Jurkat, Clone E6-1 (cell line): ENCODE results near the gene SLC66A1.
A peak's percentile ranks its signal among the peaks of the same experiment; 100 is the strongest.

Experiments
- DNase-seq: peaks from one replicate; pipeline ENCODE4 v3.0.0-alpha.2; 2011; ENCODE audit warnings: low read depth, low spot score
- H3K4me3 ChIP-seq: 2 replicates; pipeline ENCODE4 v1.5.1; 2011; ENCODE audit warnings: mild to moderate bottlenecking, low read length, control low read depth, moderate library complexity

The SLC66A1 gene

DNA sequence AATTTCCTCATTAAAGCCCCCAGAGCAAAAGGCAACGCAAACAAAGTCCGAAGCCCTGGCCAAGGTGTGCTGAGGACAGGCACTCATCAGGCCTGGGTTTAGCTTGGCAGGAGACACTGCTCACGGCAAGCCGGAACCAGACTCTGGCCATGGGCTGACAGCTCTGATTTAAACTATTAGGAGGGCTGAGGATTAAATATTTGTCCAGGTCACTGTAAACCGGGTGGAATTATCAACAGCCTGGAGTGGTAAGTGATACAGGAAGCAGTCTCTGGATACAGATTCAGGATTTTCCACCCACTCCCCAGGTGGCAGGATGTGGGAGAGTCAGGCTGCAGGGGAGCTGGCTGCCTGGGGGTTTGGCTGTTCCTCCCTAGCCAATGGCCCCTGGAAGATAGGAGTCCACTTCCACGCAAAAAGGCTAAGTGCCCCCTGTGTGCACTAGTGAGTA is 42.4 kb downstream of the SLC66A1 start:
- DNase-seq = no peak
- no peak overlapping the region for H3K4me3 ChIP-seq

DNA sequence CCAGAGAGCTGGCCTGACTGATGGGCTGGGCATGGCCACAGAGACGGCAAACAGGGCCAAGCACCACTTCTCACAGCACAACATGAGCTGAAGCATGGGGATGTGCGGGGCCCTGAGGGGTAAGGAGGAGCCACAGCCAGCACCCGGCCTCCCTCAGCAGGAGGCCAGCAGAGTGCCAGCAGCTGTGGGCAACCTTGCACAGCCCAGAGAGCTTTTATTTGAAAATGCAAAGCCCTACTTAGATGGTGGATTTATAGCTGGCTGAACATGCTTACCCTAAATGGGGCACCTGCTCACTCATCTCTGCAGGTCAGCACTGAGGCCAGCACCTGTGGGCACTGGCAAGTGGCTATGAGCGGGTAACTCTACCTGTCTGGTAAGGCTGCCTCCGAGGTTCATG is 44.1 kb downstream of the SLC66A1 start:
- H3K4me3 ChIP-seq = no peak overlapping the region
- no peak for DNase-seq

DNA sequence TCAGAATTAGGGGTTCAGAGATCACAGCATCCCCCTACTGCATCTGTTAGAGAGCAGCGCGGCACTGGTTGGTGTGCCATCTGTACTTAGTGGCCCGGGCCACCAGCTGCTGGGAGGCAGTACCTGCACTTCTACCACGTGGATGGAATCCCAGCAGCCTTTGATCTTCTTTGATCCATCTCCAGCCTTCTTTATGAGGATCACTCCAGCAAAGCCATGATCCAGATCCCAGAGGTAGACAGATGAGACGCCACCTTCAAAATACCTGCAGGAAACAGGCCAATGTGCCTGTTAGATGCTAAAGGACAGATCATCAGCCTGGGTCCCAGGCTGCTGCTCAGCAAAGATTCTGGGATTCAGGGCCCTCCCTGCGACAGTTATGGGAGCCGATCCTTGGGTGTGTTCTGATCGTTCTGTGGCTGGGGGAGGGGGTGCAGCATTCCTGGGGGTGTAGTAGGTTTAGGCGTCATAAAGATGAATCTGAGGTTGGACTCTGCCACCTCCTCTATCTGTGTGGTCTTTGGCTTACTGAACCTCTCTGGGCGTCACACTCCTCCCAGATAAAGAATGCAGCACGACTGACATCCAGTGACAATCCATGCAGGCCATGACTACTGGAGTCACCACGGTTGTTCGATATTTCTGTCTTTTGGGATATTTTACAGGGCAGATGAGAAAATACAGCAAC is 45.3 kb downstream of the SLC66A1 start:
- DNase-seq = no peak
- no peak overlapping the region for H3K4me3 ChIP-seq

GRCh38 chr1:19358710-19359109 is 46.6 kb downstream of the SLC66A1 start:
- no peak for DNase-seq
- H3K4me3 ChIP-seq = no peak overlapping the region

- DNase-seq = no peak
- H3K4me3 ChIP-seq = no peak overlapping the region
Observed at GRCh38 chr1:19359357-19359756, 47.2 kb downstream of the SLC66A1 start.

- DNase-seq = peak; percentile 85
- 0 out of 2 replicates have a peak overlapping the region, but pooled peaks have one; percentile 16 for H3K4me3 ChIP-seq
Observed at GRCh38 chr1:19360016-19360415, 47.9 kb downstream of the SLC66A1 start.

GRCh38 chr1:19360432-19360831 is 48.3 kb downstream of the SLC66A1 start:
- H3K4me3 ChIP-seq = no peak overlapping the region
- no peak for DNase-seq

GRCh38 chr1:19360843-19361610 is 48.9 kb downstream of the SLC66A1 start:
- no peak for DNase-seq
- no peak overlapping the region for H3K4me3 ChIP-seq

DNA sequence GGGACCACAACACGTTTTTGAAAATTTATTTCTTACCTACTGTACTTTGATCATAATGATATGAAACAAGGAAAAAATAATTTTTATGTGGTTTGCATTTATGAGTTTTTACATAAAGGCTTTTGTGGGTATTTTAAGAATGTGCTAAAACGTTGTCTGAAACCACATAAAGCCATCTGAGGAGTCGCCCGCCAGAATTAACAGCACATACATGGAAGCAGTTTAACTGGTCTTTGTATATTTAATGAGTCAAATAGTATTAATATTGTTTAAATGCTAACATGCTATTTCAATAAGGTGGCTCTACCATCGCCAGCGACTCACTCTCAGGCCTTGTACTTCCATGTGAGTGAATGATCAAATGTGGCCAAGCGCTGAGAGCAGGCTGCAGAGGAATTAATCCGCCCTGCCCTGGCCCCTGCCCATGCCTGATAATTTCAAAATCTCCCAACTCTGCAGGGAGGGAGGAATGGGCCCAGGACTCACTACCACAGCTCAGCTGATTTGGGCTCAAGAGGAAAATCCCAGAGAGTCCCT is 49.6 kb downstream of the SLC66A1 start:
- DNase-seq = peak; percentile 57
- no peak overlapping the region for H3K4me3 ChIP-seq

- H3K4me3 ChIP-seq = no peak overlapping the region
- DNase-seq = no peak
Observed at GRCh38 chr1:19363536-19364152, 51.5 kb downstream of the SLC66A1 start.

- no peak overlapping the region for H3K4me3 ChIP-seq
Observed at GRCh38 chr1:19365721-19366120, 53.6 kb downstream of the SLC66A1 start.

DNA sequence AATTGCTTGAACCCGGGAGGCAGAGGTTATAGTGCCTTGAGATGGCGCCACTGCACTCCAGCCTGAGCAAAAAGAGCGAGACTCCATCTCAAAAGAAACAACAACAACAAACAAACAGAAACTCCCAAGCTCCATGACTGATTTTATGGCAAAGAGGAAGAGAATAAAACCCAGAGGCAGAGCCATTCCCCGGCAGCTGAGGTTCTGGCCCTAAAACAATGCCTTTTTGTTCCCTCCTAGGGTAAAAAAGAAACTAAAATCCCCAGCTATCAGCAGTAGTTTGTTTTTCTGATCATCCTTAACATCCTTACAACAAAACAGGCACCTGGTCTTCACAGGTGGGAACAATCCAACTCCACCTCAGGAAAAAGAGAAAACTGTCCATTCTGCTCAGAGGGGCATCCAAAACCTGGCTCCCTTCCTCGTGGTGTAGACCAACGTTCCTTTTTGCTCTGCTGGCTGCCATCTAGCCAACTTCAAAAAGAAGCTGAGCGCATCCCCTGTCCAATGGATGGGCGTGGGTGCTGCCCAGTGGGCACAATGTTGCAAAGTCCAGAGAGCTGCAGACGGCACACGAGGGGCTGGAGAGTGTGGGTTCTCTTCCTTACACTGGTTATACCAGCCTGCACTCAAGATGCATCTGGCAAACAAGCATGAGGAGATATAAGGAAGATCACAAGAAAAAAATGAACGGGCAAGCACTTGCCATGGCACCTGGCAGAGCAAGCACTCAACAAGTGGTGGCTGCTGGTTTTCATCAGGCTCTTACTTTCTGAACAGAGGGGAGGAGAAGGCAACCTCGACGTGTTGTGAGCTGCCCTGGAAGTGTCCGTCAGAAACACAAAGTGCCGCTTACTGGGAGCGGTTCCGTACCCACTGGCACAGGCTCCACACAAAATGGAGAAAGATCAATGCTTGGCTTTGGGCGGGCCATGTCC is 54.7 kb downstream of the SLC66A1 start:
- DNase-seq = no peak
- H3K4me3 ChIP-seq = no peak overlapping the region

More at GRCh38 chr1:19365721-19366120, 53.6 kb downstream of the SLC66A1 start:
- no peak for DNase-seq

DNA sequence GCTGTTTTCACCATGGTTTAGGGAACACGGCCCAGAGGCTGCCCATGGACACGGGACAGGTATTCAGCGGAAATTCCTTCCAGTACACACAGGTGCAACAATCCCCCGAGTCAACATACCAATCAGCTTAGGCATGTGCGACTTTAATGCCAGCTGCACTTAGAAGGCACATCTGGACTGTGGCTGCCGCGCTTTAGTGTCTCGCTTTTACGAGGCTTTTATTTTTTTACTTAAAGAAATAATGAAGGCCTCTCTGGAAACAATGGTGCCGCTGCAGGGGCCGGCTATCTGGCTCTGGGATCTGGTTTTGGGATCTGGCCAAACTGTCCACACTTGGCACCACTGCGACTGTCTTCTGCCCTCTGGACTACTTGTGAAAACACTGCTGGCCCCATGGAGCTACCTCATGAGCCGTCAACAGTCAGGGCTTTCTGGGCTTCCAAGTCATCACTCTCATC is 55.5 kb downstream of the SLC66A1 start:
- no peak for DNase-seq
- no peak overlapping the region for H3K4me3 ChIP-seq

DNA sequence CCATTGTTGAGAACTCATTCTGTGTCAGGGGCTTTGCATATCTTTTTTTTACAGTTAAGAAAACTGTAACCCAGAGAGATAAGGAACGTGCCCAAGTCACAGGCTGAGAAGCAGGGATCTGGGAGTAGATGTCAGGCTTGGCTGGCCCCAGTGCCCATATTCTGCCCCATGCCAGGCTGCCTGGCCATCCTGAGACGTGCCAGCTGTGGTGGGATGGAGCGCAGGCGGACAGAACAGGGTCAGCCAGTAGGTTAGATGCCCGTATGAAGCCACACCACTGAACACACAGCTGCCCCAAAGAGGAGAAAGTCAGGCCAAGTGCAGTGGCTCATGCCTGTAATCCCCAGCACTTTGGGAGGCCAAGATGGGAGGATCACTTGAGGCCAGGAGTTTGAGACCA is 55.9 kb downstream of the SLC66A1 start:
- no peak overlapping the region for H3K4me3 ChIP-seq
- DNase-seq = no peak

DNA sequence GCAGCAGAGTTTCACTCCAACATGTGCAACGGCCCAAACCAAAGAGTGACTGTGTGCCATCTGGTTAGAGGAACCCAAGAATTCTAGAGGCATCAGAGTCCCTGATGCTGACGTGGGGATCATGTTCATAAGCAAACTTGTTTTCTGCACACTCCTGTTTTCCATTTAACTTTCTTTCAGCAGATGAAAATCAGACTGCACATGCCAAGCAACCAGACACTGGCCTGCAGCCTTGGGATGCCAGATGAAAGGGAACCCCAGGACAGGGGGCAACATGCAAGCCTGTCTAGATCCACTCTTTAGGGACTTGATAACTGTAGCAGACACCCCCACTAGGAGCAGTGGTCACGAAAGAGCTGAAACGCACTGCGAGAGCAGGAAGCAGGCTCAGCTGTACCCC is 56.8 kb downstream of the SLC66A1 start:
- no peak overlapping the region for H3K4me3 ChIP-seq
- DNase-seq = no peak

GRCh38 chr1:19369396-19370090 is 57.4 kb downstream of the SLC66A1 start:
- no peak for DNase-seq
- no peak overlapping the region for H3K4me3 ChIP-seq

- DNase-seq = no peak
Observed at GRCh38 chr1:19370453-19371170, 58.5 kb downstream of the SLC66A1 start.

More at GRCh38 chr1:19370453-19371170, 58.5 kb downstream of the SLC66A1 start:
- no peak overlapping the region for H3K4me3 ChIP-seq
